Measurements from ENCODE around the gene MITF. TPM values are rescaled to one million over a fixed set of nuclear protein-coding genes. Genes with fewer than 3 reads are reported as not detected.

Gene MITF
- total and polyA plus RNA-seq, 2 donors: 13.3 to 13.6 TPM

- H3K27ac ChIP-seq (ENCODE audit: low read depth): no peak overlapping the region
- no peak for DNase-seq (ENCODE audit: extremely low spot score)
- WGBS: 79% methylated on average over 4 of the region's 4 CpGs
- no peaks in the 10 kb centered on the region for H3K36me3 ChIP-seq (ENCODE audit: insufficient read depth)
- no peak overlapping the region for H3K4me3 ChIP-seq (ENCODE audit: low read depth, low read length)
- no peaks in the 10 kb centered on the region for H3K4me1 ChIP-seq (ENCODE audit: insufficient read depth)
Observed at GRCh38 chr3:69803681-69804270, 64.5 kb downstream of the MITF start.

- H3K27ac ChIP-seq (ENCODE audit: low read depth): no peak overlapping the region
- H3K36me3 ChIP-seq (ENCODE audit: insufficient read depth): no peaks in the 10 kb centered on the region
- no peak overlapping the region for H3K4me3 ChIP-seq (ENCODE audit: low read depth, low read length)
- WGBS: 95% methylated on average over 4 of the region's 4 CpGs
- no peak for DNase-seq (ENCODE audit: extremely low spot score)
- H3K4me1 ChIP-seq (ENCODE audit: insufficient read depth): no peaks in the 10 kb centered on the region
Observed at GRCh38 chr3:69805491-69805890, 66.2 kb downstream of the MITF start.

DNA sequence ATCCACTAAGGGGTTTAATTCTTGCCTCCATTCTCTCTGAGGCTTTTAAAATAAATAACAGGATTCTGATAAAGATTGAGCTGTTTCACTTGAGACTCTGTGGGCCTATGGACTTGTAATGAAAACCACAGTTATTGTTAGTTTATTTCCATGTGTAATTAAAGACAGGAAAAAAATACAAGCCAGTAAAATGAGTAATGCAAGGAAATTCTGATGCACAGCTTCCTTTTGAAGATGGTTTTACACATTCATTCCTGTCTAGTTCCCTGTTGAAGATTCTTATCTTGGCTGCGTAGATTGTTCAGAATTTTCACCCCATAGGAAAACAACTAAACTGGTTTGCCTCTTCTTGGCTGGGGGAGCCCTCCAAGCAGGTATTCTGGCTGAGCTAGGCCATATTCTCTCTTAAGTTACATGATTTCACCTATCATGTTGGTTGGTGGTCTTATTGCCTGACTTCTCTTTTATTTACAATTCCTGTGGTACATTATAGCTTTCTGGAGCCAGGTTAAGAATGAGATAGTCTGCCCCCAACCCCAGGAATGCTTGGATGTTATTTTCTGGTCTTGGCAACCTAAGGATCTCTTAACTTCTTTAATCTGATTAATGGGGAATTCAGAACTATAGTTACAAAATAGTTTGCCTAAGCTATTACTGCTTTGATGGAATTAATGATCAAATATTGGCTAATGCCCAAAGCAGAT, 67.6 kb downstream of the MITF start:
- Histone ChIP-seq H3K27ac (ENCODE audit: low read depth) (no peak overlapping the region), H3K36me3 (ENCODE audit: insufficient read depth) (no peaks in the 10 kb centered on the region), H3K4me3 (ENCODE audit: low read depth, low read length) (no peak overlapping the region), H3K4me1 (ENCODE audit: insufficient read depth) (no peaks in the 10 kb centered on the region)
- DNase-seq (ENCODE audit: extremely low spot score): no peak
- 61% methylated on average over 1 of the region's 1 CpG for WGBS

DNA sequence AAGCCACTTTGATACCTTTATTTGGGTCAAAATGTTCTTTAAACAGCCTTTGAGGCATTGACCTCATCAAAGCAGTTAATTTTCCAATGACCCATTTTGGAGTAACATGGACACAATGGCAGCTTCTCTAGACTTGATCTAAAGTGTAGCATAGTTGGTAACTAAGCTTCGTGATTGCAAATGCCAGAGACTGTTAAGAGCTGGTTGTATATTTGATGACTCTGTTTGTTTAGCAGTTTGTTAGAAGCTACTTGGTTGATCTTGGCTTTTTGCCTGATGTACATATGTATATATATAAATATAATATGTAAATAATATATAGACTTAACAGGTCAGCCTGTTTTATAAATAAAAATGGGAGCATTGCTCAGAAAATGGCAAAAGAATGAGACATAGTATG, 68.4 kb downstream of the MITF start:
- no peaks in the 10 kb centered on the region for H3K36me3 ChIP-seq (ENCODE audit: insufficient read depth)
- WGBS: 93% methylated on average over 1 of the region's 1 CpG
- no peak overlapping the region for H3K27ac ChIP-seq (ENCODE audit: low read depth)
- H3K4me3 ChIP-seq (ENCODE audit: low read depth, low read length): no peak overlapping the region
- H3K4me1 ChIP-seq (ENCODE audit: insufficient read depth): no peaks in the 10 kb centered on the region
- DNase-seq (ENCODE audit: extremely low spot score): no peak

DNA sequence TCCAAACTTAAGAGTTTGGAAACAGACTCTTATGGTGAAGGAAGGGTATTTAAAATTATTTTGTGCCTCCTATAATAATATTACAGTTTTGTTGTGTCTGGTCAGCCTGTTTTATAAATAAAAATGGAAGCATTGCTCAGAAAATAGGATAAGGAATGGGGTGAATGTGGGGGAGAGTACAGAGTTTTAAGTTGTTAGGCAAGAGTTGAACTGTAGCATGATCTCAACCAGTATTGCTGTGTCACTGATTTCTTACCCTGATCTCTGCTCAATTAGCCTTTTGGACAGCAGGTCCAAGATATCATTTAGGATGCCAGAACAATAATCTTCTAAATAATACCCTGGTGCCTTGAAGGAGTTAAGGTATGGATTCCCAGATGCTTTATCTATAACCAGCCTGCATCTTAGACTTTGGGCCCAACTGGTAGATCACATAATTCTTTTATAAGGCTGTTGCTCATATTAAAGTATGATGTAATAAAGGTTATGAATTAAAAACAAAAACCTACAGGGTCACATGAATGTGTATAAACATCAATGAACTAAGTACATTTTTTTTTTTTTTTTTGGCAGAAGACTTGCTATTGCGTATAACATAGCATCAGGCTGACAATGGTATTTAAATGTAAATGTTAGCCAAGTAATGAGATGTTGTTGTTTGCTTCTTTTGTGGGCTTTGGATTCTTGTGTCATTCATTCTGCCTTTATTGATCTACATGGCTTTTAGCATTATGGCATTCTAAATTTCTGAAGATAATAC, 70.0 kb downstream of the MITF start:
- Histone ChIP-seq H3K27ac (ENCODE audit: low read depth) (no peak overlapping the region), H3K36me3 (ENCODE audit: insufficient read depth) (no peaks in the 10 kb centered on the region), H3K4me3 (ENCODE audit: low read depth, low read length) (no peak overlapping the region), H3K4me1 (ENCODE audit: insufficient read depth) (no peaks in the 10 kb centered on the region)
- no peak for DNase-seq (ENCODE audit: extremely low spot score)
- 87% methylated on average over 1 of the region's 1 CpG for WGBS

DNA sequence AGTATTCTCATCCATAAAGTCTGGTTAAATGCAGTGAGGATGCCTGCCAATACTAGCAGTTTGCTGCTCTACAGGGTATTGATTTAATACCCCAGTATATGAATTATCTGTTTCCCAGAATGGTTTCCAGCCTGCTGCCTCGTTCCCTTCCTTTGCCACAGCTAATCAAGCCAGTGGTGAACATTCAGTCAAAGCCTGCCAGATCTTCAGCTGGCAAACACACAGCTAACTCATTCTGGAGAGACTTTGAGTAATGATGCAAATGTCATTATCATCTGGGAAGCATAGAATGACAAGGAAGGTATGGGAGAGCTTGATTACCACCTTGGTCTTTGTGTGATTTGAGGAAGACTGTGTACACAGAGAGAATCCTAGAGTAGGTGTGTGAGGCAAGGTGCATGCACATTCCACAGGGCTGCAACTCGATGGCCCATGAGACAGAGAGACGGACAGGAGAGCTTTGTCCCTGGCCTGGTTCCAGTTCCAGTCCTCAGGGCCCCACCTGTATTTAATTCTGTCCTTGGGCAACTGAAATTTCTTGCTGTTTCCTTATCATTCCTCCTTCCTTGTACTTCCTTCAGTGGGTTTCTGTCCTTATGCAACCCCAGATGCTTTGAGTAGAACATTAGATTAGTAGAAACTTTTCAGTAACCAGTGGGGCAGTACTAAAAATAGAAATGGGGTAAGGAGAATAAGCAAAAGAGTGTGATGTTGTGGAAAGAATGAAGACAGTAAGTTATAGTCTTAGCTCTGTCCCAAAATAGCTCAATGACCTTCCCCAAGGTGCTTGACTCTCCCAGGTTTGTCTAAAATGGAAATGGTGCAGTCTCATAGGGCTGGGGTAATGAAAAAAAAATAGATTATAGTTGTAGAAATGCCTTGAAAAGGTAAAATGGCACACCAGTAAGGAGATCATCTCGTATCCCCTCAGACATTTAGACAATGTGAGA, 72.5 kb downstream of the MITF start:
- Histone ChIP-seq H3K27ac (ENCODE audit: low read depth) (no peak overlapping the region), H3K4me1 (ENCODE audit: insufficient read depth) (no peaks in the 10 kb centered on the region)
- WGBS: 81% methylated on average over 4 of the region's 4 CpGs

DNA sequence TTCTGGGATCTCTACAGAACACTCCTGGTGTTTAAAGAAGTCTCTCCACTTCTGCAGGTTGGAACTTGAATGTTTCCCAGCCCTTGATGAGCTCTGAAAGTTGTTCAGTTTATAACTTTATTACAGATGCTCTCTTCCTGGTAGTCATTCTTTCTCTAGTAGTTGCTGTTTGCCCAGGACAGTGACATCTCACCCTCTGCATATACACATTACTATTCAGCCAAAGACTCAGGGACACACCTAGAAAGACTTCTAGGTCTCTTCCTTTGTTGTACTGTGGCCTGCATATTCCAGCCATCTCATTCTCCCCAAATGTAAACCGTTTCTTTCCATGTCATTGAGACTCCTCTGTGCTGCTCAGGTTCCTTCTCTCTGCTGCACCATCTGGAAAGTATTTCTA, 76.7 kb downstream of the MITF start:
- no peak for DNase-seq (ENCODE audit: extremely low spot score)
- 44% methylated on average over 1 of the region's 1 CpG for WGBS
- Histone ChIP-seq H3K4me1 (ENCODE audit: insufficient read depth) (no peaks in the 10 kb centered on the region), H3K4me3 (ENCODE audit: low read depth, low read length) (no peak overlapping the region), H3K27ac (ENCODE audit: low read depth) (no peak overlapping the region), H3K36me3 (ENCODE audit: insufficient read depth) (no peaks in the 10 kb centered on the region)

More for the DNA sequence above, 72.5 kb downstream of the MITF start:
- Histone ChIP-seq H3K36me3 (ENCODE audit: insufficient read depth) (no peaks in the 10 kb centered on the region), H3K4me3 (ENCODE audit: low read depth, low read length) (no peak overlapping the region)
- no peak for DNase-seq (ENCODE audit: extremely low spot score)

- Histone ChIP-seq H3K4me3 (ENCODE audit: low read depth, low read length) (no peak overlapping the region), H3K36me3 (ENCODE audit: insufficient read depth) (no peaks in the 10 kb centered on the region), H3K4me1 (ENCODE audit: insufficient read depth) (no peaks in the 10 kb centered on the region), H3K27ac (ENCODE audit: low read depth) (no peak overlapping the region)
- no peak for DNase-seq (ENCODE audit: extremely low spot score)
- WGBS: 91% methylated on average over 2 of the region's 2 CpGs
Observed at GRCh38 chr3:69817988-69818387, 78.7 kb downstream of the MITF start.

GRCh38 chr3:69819282-69819681, 80.0 kb downstream of the MITF start:
- DNase-seq (ENCODE audit: extremely low spot score): no peak
- no peaks in the 10 kb centered on the region for H3K36me3 ChIP-seq (ENCODE audit: insufficient read depth)
- H3K4me1 ChIP-seq (ENCODE audit: insufficient read depth): no peaks in the 10 kb centered on the region
- H3K4me3 ChIP-seq (ENCODE audit: low read depth, low read length): no peak overlapping the region
- no peak overlapping the region for H3K27ac ChIP-seq (ENCODE audit: low read depth)
- WGBS: 52% methylated on average over 3 of the region's 3 CpGs

- WGBS: 93% methylated on average over 4 of the region's 4 CpGs
- no peak for DNase-seq (ENCODE audit: extremely low spot score)
- H3K4me1 ChIP-seq (ENCODE audit: insufficient read depth): no peaks in the 10 kb centered on the region
Observed at GRCh38 chr3:69821133-69821532, 81.9 kb downstream of the MITF start.

DNA sequence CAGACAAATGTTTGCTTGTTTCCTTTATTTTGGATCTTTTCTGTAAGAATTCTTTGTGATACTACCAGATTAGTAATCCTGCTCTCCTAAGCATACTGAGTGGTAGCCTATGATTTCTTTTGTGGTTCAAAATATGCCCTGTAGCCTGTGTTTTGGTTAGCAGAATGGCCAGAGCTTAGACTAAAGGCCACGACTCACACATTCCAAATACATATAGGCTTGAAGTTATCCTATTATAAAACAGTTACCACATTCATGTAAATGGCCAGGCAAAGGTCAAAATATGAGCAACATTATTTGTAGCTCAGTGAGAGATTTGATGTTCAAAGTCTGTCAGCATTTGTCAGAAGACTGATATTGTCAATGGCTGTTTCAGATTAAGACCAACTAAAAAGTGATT, 84.5 kb downstream of the MITF start:
- H3K4me1 ChIP-seq (ENCODE audit: insufficient read depth): no peaks in the 10 kb centered on the region
- no peak overlapping the region for H3K4me3 ChIP-seq (ENCODE audit: low read depth, low read length)
- no peak for DNase-seq (ENCODE audit: extremely low spot score)
- 94% methylated on average over 1 of the region's 1 CpG for WGBS
- H3K36me3 ChIP-seq (ENCODE audit: insufficient read depth): no peaks in the 10 kb centered on the region
- H3K27ac ChIP-seq (ENCODE audit: low read depth): no peak overlapping the region

More at GRCh38 chr3:69821133-69821532, 81.9 kb downstream of the MITF start:
- H3K27ac ChIP-seq (ENCODE audit: low read depth): no peak overlapping the region
- no peaks in the 10 kb centered on the region for H3K36me3 ChIP-seq (ENCODE audit: insufficient read depth)
- H3K4me3 ChIP-seq (ENCODE audit: low read depth, low read length): no peak overlapping the region

GRCh38 chr3:69825446-69825845, 86.2 kb downstream of the MITF start:
- no peak overlapping the region for H3K4me3 ChIP-seq (ENCODE audit: low read depth, low read length)
- no peak for DNase-seq (ENCODE audit: extremely low spot score)
- no peaks in the 10 kb centered on the region for H3K36me3 ChIP-seq (ENCODE audit: insufficient read depth)
- WGBS: 93% methylated on average over 2 of the region's 2 CpGs
- H3K27ac ChIP-seq (ENCODE audit: low read depth): no peak overlapping the region
- H3K4me1 ChIP-seq (ENCODE audit: insufficient read depth): no peaks in the 10 kb centered on the region

GRCh38 chr3:69827127-69827526, 87.9 kb downstream of the MITF start:
- 98% methylated on average over 1 of the region's 1 CpG for WGBS
- Histone ChIP-seq H3K36me3 (ENCODE audit: insufficient read depth) (no peaks in the 10 kb centered on the region), H3K4me3 (ENCODE audit: low read depth, low read length) (no peak overlapping the region), H3K27ac (ENCODE audit: low read depth) (no peak overlapping the region), H3K4me1 (ENCODE audit: insufficient read depth) (no peaks in the 10 kb centered on the region)
- no peak for DNase-seq (ENCODE audit: extremely low spot score)
